Measurements from ENCODE around the gene KEL.

- TF ChIP-seq CTCF (IDR thresholded peaks at IDR 0.05; ENCODE audit: low read length) (no peak), EZH2phosphoT487 (IDR thresholded peaks at IDR 0.05; ENCODE audit: low read length) (no peak)
Measured at GRCh38 chr7:142984297-142984696, 22.1 kb upstream of the KEL start.
